GM21825 (cell line): ENCODE measurements around the gene ABTB2.

ENCODE experiments used
- ATAC-seq: cut with Tn5 transposase; IDR thresholded peaks from one replicate; pipeline ENCODE4 v1.9.1; 2021; ENCODE audit warnings: mild to moderate bottlenecking, moderate library complexity; ENCODE audit not compliant: unreplicated experiment

Gene ABTB2

DNA sequence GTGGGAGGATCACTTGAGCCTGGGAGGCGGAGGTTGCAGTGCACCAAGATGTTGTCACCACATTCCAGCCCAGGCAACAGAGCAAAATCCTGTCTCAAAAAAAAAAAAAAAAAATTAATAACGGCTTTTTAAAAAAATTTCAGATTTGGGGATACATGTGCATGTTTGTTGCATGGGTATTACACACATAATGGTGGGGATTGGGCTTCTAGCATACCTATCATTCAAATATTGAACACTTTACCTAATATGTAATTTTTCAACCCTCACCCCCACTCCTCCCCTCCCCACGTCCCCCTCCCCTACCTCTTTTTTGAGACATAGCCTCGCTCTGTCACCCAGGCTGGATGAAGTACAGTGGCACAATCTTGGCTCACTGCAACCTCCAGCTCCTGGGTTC is 40.1 kb downstream of the ABTB2 start:
- ATAC-seq, result no peak

DNA sequence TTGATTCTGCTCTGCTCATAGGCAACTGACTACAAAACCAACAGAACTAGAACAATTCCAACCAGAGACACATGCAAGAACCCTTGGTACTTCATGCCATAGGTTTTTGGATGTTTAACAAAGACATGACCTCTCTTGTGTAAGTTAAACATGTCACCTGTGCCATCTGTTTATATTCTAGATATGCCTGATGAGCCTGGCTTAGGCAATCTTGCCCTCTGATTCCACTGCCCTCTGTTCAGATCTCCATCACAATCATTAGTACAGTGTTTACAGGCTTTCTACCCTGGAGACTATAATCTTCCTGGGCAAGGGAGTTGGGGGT is 40.8 kb downstream of the ABTB2 start:
- no peak for ATAC-seq

DNA sequence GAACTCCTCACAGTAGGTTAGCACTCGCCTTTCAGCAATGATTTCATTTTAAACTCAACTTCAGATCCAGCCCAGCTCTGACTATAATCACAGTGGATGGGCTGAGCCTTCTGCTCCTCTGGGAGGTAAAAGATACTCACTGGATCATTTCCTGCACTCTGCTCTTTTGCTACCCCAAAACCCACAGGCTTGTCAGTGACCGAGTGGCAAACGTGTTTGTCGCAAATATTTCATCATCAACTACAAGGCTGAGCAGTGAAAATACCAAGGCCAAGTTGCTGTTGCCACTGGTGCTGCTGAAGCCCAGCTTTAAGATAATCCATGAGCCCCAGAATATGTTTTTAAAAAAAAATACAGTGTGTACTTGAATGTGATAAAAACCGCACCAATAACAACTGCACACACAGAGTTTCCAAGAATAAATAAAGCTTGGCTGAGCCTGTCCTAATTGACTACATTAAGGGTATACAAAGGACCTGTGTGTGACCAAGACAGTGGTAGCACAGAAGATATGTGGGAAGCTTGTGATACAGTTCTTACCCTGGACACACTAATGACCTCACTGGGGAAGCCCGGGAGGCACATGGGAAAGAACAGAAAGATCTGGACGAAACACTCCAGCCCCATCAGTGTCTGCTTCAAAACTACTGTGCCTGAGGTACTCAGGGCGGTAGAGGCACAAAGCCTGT is 41.3 kb downstream of the ABTB2 start:
- ATAC-seq, result no peak

DNA sequence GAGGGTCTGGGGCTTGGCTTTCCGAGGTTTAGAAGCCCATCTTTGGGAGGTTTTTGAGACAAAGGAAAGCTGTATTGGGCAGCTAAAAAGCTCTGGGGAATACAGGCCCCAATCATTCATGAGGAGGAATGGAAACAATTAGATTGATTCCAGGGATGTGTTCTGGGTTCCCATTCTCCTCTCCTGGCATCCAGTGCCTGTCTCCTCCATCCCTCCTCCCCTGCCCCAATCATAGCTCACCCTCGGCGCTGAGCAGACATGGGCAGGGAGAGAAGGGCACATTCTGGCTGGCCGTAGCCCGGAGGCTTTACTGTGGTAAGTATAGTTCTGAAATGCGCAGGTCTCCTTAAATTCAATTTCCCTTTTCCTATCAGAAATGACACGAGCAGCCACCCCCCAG is 42.4 kb downstream of the ABTB2 start:
- no peak for ATAC-seq

DNA sequence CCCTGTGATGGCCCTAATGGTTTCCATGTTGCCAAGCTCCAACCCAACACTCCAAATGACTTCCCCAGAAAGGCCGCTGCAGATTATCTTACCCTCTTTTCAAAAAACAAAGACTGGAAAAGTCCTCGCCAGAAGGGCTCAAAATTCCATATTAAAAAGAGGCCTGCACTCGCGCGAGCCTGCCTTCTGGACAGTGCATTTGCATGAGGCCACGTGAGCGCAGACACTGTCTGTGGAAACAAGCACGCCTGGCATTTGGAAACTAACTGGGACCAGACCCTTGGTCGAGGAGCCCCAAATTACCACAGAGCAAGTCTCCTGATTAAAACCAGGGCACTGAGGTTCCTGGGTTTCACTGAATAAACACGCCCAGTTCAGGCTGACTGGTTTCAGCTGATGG is 42.9 kb downstream of the ABTB2 start:
- ATAC-seq, result no peak

DNA sequence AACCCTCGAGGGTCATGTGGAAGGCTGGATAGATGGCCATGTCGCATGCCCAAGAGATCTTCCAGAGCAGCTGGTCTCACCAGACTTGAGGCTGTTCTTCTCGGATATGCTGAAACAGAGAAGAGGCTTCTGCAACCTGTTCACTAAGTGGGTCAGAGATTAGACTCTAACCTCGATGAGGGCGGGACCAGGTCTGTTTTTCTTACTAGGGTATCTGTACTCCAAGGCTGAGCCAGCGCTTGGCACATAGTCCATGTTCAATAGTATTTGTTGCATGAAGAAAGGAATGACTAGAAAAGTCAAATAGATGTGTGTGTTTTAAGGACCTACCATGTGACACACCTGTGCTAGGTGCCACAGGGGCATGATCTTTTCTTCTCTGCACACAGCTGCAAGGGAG is 43.6 kb downstream of the ABTB2 start:
- ATAC-seq, result no peak

DNA sequence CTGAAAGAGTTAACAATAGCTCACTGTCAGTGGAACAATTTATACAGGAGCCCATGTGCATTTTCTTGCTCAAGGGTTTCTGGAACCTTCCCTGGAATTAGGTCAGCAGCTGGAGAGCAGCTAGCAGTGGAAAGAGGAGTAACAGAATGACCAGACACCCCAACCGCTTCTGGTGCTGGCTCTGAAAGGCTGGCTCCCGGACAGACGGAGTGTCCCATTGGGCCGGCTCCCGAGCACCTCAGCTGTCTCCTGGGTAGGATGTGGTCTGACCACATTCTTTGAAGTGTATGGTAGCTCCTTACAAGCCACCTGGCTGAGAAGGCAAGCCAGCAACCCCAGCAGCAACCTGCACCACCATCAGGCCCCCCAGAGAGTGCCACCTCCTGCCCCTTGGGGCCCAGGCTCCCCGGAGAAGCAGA is 44.7 kb downstream of the ABTB2 start:
- ATAC-seq, result peak; percentile 91

DNA sequence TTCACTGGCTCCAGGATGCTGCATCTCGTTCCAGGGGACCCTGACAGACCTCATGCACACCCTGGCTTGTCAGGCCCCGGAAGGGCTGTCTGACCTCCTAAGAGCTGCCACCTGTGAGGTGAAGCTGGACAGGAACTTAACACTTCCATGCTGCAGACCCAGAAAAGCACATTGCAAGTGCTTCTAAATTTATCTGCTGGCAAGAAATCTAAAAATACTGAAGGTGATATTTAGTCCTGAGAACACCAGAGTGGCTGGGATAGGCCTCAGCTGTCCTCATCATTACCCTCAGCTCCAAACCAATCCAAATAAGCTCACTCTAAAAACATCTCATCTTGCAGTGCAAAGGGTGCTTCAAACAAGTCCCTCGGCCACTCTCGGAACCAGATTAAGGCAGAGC is 46.7 kb downstream of the ABTB2 start:
- no peak for ATAC-seq

DNA sequence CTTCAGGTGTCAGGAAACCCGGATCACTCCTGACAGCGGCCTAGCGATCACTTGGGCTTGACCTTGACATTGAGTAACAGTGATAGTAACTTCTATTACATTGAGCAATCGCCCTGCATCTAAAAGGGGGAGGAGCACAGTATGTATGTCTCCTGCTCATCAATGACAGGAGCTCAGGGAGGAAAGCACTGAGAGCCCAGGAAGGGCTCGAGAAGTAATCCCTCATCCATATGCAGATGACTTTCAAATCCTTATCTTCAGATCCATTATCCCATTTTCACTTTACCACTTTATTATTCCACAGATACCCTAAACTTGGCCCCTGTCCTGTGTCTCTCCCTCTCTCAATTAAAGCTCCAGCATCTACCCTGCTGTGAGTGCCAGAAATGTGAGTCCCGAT is 47.8 kb downstream of the ABTB2 start:
- no peak for ATAC-seq

DNA sequence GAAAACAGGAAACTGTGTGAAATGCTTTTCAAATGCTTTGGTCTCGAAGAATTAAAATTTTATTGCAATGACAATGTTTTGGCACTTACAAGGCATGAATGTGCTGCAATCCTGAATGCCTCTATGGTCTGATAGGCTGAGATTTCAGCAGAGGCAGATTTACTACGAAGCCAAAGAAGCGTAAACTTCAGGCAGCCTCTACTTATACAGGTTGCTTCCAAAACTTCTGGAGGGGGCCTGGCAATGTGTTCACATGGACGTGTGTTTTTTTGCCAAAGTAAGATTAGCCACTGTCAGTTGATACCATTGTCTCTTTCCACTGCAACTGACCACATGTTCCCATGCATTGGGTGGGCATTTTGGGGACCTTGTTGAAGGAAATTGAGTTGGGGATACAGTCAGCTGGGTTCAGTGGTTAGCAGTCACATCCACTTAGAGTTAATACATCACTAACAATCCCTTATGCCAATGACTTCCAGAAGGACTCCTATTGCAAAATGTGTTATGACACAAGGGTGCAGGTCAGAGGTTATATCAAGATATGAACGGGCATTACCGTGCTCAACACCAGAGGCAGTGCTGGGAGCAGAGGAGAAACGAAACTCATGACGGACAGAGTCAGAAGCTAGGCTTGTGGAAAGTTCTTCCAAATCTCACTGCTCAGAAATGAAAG is 48.8 kb downstream of the ABTB2 start:
- no peak for ATAC-seq

DNA sequence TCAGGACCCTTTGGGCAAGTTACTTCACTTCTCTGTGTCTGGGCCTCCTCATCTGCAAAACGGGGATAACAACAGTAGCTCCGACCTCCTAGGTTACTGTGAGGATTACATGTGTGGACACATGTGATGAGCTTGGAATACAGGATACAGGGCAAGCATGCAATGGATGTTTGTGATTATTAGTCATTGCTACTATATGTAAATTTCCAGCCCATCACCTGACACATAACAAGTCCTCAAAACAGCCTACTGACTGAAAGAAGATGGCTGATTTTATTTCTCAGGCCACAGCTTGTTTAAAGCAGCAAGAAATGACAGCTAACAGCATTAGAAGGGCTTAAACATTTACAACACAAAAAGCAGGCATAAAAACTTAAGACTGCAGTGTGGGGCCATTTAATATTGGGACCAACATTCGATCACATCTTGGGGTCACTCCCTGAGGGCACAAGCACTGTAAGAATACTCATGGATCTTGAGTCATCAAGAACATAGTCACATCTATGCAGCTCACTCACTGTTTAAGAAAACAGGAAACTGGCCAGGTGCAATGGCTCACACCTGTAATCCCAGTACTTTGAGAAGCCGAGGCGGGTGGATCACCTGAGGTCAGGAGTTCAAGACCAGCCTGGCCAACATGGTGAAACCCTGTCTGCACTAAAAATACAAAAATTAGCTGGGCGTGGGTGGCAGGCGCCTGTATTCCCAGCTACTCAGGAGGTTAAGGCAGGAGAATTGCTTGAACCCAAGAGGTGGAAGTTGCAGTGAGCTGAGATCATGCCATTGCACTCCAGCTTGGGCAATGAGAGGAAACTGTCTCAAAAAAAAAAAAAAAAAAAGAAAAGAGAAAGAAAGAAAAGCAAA is 49.5 kb downstream of the ABTB2 start:
- ATAC-seq, result no peak

DNA sequence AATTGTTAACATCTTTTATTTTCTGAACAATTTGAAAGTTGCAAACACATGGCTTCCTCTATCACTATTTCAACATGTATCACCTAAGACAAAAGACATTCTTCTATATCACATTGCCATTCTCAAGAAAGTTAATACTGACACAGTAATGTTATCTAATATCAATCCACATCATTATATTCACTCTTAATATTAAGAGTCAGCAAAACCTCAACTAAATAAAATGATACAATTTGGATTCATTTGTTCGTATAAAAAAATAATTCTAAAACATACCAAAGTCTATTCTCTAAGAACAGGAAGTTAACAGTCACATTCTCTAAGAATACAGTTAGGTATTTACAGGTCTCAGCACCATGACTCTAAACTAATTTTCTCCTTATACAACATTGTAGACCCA is 52.0 kb downstream of the ABTB2 start:
- no peak for ATAC-seq

DNA sequence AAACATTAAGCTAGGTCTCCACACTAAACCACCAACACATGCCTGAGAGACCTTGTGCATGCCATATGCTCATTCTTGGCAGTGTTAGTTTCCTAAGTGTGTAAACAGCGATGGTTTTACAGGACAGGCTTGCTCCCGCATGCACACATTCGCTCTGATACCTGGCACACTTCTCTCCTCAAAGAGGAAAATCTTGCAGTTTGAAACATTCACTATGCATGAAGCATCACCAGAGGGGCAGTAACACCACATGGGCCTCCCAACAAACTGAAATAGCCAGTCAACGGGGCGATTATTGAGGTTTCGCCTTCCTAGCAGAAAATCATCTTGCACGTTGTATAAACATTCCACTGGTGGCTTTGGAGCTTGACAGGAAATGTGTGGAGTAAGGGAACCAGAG is 52.6 kb downstream of the ABTB2 start:
- no peak for ATAC-seq

DNA sequence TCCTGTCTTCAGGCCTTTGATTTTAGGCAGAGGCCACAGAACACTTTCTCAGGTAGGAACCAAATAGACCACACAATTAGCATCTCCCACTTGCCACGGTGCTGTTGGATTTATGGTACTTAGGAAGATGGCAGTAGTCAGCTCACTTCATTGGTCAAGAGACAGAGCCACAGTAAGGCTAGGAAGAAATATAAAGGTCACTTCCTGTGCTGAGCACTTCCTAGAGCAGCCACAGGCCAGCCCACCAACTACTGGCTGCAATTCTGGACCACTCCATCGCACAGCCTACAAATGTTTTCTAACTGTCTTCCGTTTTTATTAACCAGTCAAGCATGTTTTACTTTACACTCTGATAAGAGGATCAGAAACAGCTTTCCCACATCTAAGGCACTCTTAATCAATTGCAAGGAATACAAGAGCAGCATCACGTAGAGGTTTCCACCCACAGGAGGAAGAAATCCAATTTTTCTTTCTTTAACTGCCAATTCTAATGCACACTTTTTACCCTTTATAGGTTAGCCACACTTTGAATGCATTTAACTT is 54.7 kb downstream of the ABTB2 start:
- no peak for ATAC-seq

DNA sequence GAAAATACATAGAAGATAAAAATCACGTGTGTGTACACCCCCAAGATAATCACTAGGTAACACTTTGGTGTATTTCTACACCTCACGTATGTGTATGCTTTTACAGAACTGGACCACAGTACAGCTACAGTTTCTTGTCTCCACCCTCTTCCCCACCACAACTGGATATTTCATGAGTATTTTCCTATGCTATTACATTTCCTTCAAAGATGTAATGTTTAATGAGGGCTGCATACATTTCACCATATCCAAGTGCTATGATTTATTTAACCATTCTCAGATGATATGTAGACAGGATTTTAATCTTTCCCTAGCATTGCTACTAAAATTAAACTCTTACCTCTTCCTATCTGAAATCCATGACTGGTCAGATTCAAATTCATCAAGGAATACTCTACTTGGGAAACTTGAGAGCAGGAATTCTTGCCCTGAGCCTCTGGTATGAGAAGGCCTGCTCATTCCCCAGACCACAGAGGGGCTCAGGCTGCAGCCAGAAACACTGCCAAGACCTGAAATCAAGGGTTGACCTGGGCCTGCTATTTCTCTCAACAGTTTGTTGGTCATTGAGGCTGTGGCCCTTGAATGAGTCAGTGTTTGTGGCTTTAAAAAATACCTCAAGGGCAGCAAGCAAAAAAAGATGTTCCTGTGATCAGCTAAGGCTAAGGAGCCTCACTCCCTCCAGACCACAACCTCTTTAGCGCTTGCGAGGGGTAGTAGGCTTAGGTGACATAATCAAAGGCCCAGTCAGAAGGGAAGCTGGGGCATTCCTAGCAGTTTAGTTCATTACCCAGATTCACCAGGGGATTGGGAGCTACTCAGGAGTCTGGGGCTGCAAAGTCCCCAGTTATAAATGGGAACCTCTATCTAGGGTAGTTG is 55.5 kb downstream of the ABTB2 start:
- ATAC-seq, result peak; percentile 78

DNA sequence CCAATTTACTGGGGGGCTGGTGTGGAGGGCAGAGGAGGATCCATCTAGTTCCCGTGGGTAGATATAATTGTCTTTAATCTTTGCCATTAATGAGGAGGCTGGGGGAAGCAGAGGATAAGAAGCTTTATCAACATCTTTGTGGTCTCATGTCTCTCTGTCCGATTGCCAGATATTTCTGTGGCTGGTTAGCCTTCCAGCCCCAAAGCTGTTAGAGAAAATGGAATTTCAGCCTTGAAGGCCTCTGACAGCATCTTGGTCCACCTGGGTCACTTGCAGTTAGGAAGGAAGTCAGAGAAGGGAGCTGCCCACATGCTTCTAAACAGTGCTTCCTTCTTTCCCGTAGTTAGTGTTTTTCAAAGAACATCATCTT is 56.9 kb downstream of the ABTB2 start:
- ATAC-seq, result no peak

DNA sequence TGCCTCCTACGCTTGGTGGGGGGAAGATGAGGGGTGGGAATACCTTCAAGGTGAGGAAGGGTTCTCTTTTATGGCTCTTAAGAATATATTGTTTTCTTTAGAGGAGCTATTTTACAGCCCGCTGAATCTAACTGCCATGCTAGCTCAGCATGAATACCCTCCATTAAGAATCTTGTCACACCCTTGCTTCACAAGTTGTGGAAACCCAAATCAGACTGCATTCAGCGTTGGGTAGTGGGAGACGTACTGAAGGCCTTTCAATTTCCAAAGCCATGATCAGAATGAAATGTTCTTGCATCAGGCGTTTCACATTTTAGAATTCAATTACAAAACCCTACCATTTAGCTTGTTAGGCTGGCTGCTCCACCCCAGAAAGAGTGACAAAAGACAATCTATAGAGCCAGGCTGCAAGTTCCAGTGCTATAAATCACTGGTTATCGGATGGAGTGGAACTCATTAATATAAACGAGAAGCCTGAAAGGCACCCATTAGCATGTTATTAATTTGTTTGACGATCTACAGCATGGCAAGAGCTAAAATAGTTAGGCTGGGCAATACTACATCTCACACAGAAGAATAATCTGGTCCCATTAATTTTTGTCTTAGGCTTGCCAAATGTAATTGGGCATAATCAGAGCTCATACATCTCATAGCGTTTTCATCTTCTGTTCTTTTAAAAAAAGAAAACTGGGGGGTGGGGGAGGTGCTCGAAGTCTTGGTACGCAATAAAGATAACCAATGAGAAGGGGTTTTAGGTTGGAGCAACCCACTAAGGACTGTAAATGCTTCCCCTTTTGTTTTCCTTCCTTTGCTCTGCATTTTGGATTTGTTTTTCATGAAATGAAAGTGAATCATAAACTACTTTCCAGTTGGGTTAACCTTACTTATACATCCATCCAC is 57.5 kb downstream of the ABTB2 start:
- no peak for ATAC-seq

DNA sequence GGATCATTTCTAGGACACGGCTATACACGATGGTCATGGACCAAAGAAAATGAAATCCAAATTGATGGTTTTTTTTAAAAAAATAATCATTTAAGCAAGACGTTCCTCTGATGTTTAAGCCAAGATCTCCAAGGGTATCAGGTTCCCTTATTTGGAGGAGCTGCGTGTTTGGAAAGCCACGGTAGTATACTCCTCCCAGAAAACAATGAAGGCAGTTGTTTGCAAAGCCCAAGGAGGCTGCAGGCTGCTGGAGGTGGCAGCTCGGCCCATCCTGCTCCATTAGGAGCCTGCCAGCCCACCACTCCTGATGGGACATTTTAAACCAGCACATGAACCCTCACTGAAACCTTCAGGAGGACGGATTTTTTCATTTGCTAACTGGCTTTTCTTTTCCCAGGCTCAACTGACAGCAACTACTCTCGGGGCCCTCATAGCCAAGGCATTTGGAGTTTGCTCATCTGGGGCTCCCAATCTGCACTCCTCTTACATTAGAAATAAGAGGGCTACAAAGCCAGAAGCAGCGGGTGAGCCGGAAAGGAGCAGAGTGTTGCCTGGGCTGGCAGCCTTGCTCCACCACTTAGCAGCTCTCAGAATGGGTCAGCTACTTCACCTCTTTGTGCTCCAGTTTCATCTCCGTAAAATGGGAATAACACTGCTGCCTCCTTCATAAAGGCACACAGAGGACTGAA is 58.4 kb downstream of the ABTB2 start:
- no peak for ATAC-seq

DNA sequence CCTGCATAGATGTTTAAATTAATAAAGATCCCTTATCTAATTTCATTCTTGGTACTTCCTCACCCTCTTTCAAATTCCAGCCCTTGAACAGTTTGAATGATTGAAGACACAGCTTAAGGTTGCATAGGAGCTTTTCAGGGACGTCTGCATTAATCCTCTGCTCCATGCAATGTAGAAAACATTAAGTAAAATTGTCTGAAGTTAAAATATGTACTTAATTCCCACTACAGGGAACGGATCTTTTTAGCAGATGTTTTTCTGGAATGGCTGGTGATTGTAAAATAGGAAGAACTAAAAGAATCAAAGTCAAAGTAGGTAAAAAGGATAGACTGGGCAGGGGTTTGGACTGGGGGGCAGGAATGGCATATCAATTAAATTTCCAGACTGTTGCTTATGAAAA is 58.9 kb downstream of the ABTB2 start:
- ATAC-seq, result no peak
